Suprapubic skin (tissue), 3 donors: ENCODE measurements around the gene ZFYVE19.

Source experiments
- CTCF ChIP-seq, 2 donors: fragments of 200-600 bp in 1 of 2; fragments of 450-650 bp in 1 of 2; sonication (generic) in 1 of 2; IDR thresholded peaks; one replicate each; pipeline ENCODE4 v1.5.1; 2016 to 2019; ENCODE audit warnings: antibody characterized with exemption in 2 of 2, mild to moderate bottlenecking in 1 of 2, moderate library complexity in 1 of 2
- EP300 ChIP-seq: sonication (generic); formaldehyde crosslinking; IDR thresholded peaks from one replicate; pipeline ENCODE4 v1.6.1; 2017; ENCODE audit warnings: antibody characterized with exemption
- POLR2A ChIP-seq, 2 donors: fragments of 450-650 bp; IDR thresholded peaks; one replicate each; pipeline ENCODE4 v1.6.1; 2017; ENCODE audit warnings: antibody characterized with exemption in 2 of 2, mild to moderate bottlenecking in 2 of 2, moderate library complexity in 2 of 2

- TF ChIP-seq CTCF (IDR thresholded peaks at IDR 0.05) = no peak
- no peak for TF ChIP-seq POLR2A (IDR thresholded peaks at IDR 0.05)
- no peak for TF ChIP-seq EP300
These were observed 33.0 kb upstream of the ZFYVE19 start for GRCh38 chr15:40773902-40774301.
